Activated T-cell treated with anti-CD3 and anti-CD28 coated beads for 48 hours (primary cell): ENCODE measurements around the gene SYCP3.

Experiments
- DNase-seq: peaks from one replicate; pipeline ENCODE4 v3.0.0-alpha.2; 2020; ENCODE audit warnings: low read depth

The SYCP3 gene

DNA sequence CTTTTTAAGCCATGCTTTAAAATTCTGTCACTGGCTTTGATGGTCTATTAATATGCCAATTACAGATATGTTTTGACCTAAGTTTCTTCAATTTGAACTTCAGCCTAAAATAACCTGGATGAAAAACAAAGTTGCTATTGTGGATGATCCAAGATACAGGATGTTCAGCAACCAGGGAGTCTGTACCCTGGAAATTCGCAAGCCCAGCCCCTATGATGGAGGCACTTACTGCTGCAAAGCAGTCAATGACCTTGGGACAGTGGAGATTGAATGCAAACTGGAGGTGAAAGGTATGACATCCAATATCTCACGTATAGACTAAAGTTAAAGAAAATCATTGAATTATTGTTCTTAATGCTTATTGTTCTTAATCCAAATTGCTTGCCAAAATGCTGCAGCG is 59.0 kb downstream of the SYCP3 start:
- no peak for DNase-seq
